Dedifferentiated amniotic fluid mesenchymal stem cell (primary cell): Measurements from ENCODE around the gene IER3IP1.
"Not testable (repeated sequence)": the region's sequence is repeated elsewhere in the genome, so short reads cannot be mapped to it uniquely, and the experiment has no call there.

ENCODE experiments used
- DNase-seq: peaks from one replicate; pipeline ENCODE4 v3.0.0-alpha.2; 2016; ENCODE audit errors: extremely low spot score

IER3IP1 gene

DNA sequence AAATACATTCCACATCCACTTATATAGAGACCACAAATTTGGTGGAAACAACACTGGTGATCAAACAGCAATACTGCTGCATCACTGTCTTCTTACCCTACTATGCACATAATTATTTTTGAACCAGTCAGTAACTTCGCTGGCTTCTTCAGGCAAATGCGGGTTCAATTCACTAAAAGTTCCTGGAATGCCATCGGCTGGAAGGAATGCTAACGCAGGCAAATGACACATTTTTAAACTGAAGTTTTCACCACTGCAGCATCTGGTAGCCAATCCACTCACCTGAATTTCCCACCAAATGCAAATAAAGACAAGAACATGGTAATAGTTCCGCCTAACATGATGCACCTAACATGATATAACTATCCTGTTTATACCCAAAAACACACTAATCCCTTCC lies 15.9 kb downstream of the IER3IP1 start:
- DNase-seq, result no peak

DNA sequence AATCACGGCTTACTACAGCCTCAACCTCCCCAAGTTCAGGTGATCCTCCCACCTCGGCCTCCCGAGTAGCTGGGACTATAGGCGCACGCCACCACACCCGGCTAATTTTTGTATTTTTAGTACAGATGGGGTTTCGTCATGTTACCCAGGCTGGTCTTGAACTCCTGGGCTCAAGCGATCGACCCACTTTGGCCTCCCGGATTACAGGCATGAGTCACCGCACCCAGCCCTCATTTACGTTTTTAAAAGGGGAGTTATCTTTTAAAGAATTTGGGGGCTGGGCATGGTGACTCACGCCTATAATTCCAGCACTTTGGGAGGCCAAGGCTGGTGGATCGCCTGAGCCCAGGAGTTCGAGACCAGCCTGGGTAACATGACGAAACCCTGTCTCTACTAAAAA lies 17.8 kb downstream of the IER3IP1 start:
- DNase-seq, result not testable (repeated sequence)

- DNase-seq, result no peak
These were observed 24.7 kb downstream of the IER3IP1 start for GRCh38 chr18:47151439-47151838.

DNA sequence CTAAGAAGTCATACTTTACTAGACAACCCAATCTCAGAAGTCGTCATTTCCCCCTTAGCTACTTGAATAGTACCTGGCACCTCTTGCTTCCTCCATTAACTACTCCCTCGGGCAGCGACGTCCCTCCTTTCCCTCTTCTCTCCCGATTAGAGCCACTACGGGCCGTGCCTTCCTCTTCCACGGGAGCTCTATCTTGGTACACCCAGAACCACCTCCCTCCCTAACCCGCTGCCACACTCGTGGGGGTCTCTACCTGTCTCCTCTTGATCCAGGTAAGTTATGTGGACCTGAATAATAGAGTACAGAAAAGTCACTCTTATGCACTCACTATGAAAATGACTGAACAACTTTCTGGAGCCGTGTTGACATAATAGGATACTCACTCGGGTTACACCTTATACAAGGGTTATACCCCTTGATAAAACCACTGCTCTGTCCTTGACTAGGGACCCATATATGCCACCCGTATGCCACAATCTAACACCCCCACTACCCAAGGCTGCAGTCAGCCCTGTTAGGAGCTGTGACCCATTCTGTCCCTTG lies 25.3 kb downstream of the IER3IP1 start:
- DNase-seq, result no peak

DNA sequence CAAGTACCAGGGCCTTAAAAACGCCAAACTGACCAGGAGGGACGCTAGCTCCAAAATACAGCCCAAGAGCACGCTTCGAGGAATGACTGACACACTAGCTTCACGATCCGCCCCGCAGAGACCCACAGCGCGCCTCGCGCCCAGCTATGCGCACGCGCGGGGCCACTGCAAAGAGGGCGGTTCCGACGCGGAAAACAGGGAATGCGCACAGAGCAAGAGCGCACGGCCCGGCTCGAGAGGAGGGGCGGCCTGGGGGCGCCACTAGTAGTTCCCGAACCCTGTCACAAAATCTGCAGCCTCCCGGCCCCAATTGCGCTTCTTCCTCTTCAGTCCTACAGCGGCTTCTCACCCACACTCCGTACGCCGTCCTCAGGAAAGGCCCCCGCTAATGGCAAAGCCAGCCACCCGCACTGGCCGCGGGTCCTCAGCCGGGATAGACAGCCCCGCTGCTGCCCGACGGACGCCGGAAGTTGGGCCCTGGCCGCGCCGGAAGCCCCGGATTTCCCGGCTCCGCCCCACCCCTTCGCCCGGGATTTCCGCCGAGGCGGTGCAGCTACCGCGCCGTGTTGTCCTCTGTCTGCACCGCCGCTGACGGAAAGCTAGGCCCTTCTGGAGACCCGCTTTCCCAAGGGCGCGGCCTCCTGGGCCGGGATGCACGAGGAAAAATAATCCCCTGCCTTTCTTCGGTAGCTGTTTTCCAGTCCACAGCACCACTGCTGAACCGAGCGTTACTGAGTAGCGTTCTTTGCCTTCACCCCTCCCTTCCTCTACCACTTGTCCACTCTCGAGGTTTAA lies 25.9 kb downstream of the IER3IP1 start, which contains the start of gene HDHD2:
HDHD2 (minus strand) TSS at position 472 of the 795 bp plus-strand sequence. CDS start 14,061 bp downstream, outside the sequence.
- peak; percentile 66 for DNase-seq

DNA sequence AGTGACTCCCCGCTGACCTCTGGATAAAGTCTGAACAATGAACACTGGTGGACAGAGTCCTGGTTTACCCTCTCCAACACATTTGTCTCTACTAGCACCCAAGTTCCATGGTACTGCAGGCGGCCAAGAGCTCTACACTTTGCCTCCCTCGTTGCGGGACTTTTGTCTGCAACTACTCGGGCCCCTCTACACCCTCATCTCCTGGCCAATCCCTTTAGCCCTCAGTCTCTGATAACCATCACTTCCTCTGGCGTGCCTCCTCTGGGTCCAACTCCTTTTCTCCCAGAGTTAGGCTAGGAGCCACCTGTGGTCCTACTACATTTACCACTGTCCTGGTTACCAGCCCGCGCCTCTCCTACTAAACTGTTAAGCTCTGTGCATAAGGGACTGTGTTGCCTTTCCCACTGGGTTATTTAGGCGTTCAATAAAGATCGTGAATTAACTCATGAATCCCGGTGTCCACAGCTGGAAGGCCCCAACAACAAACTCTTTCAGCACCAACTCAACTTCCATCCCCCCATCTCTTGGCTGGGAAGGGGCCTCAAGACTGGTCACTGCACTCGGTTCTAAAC lies 26.6 kb downstream of the IER3IP1 start:
- DNase-seq, result no peak

GRCh38 chr18:47146206-47146605 lies 30.0 kb downstream of the IER3IP1 start:
- no peak for DNase-seq

- no peak for DNase-seq
These were observed 32.2 kb downstream of the IER3IP1 start for GRCh38 chr18:47143899-47144485.

GRCh38 chr18:47143153-47143552 lies 33.0 kb downstream of the IER3IP1 start:
- DNase-seq, result no peak

GRCh38 chr18:47141289-47141688 lies 34.9 kb downstream of the IER3IP1 start:
- no peak for DNase-seq

DNA sequence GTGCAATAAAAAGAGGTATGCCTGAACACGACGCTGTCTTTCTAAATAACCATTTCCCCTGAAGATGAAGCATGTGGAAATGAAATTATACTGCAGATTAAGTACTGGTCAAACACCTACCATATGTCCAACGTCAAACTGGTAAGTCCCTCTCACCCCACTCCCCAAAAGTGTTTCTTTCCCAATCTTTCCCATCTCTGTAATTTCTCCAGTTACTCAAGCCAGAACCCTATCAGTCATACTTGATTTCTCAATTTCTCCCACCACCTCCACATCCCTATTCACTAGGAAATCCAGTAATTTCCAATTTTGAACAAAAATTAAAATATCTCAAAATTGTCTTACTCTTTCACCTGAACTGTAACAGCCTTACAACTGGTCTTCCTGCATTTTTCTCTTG lies 55.0 kb downstream of the IER3IP1 start:
- DNase-seq, result no peak

GRCh38 chr18:47120428-47120827 lies 55.7 kb downstream of the IER3IP1 start:
- DNase-seq, result no peak

DNA sequence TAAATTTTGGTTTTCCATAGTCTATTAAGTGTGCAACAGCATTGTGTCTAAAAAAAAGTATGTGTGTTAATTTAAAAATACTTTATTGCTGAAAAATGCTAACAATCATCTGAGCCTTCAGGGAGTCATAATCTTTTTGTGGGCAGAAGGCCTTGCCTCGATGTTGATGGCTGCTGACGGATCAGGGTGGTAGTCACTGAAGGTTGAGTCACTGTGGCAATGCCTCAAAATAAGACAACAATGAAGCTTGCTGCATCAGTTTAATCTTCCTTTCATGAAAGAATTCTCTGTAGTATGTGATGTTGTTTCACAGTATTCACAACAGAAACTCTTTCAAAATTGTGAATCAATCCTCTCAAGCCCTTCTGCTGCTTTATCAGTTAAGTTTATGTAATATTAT lies 57.2 kb downstream of the IER3IP1 start:
- DNase-seq, result no peak

- DNase-seq, result no peak
These were observed 61.0 kb downstream of the IER3IP1 start for GRCh38 chr18:47115205-47115604.

DNA sequence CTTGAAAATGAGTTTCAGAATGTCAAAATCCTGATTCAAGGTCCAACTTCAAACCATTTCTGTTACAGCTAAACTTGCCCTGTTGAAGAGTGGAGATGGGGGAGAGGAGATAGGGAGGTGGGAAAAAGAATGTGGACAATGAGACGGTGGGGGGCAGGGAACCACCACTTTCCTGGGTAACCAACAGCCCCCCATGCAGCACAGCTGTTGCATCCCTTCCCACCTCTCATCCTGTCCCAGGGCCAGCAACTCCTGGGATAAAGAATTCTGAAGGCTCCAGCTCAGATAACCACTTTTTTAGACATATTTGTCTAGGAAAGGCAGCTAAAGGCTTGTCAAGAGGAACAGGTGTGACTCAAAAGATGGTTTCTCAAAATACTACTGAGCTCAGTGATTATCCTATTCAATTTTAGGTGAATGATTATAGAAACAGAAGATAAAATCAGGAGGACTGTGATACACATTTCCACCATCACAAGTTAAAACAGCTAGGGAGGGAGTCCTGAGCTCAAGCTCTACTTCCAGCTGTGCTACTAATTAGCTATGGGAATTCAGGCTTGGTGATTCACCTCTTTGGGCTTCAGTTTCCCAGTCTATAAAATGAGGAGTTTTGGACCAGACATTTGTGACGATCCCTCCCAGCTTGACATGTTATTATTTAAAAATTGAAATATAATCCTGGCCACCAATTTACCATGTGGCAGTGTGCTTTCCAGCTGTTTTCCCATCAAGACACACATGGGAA lies 62.2 kb downstream of the IER3IP1 start:
- DNase-seq, result no peak

- DNase-seq, result no peak
These were observed 65.5 kb downstream of the IER3IP1 start for GRCh38 chr18:47110492-47111274.

DNA sequence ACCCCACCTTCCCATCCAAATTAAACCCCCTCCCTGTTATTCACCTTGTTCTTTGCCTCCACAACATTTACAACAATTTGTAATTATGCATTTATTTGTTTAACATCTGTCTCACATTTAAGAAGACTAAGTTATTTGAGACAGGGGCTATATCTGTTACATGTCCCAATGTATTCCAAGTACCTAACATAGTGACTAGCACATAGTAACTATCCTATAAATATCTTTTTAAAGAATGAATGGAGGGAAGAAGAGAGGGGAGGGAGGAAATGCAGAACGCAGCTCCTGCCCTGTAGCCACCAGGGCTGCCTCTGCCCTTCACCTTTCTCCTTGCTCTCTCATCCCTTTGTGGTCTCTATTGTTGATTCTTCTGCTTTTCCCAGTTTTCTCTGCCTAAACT lies 66.4 kb downstream of the IER3IP1 start:
- no peak for DNase-seq

DNA sequence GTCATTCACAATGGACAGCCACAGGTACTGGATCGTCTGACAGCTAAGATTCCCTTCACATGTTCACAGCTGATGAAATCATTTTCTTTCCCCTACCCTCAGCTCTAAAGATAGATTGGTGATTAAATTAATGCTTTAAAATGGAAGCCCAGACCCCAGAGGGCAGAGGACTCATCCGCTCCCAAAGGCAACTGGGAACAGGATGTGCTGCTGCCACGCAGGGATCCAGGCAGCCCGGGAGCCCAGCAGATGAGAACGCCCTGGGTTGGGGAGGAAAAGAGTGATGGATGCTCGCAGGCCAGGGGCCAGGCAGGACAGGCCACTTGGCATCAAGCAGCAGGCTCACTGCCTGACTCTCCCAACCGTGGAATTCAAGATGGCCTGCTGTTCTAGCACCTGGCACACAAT lies 67.2 kb downstream of the IER3IP1 start:
- no peak for DNase-seq

- DNase-seq, result no peak
These were observed 67.8 kb downstream of the IER3IP1 start for GRCh38 chr18:47108373-47108772.
